AG04450 (cell line): ENCODE measurements around the gene KCNJ9. TPM values are rescaled to one million over a fixed set of nuclear protein-coding genes. Genes with fewer than 3 reads are reported as not detected.

Source experiments
- CTCF ChIA-PET: fragments of 300-600, 350-600 bp; formaldehyde crosslinking; extraction: SDS; loops from one replicate; lab custom pipeline; 2022; ENCODE audit warnings: antibody characterized with exemption, inconsistent platforms; lab: Charles Lee
- POLR2A ChIA-PET: fragments of 350-600 bp; formaldehyde crosslinking; extraction: SDS; loops from one replicate; lab custom pipeline; 2021; ENCODE audit warnings: antibody characterized with exemption, inconsistent platforms; lab: Yijun Ruan, JAX
- DNase-seq: peaks from one replicate; pipeline ENCODE4 v3.0.0-alpha.2; 2011; ENCODE audit warnings: low read depth, low spot score
- H3K27ac ChIP-seq: one replicate; pipeline ENCODE4 v1.5.1; 2012; ENCODE audit warnings: low read depth, low read length, control low read depth
- H3K27me3 ChIP-seq: one replicate; pipeline ENCODE4 v1.6.0; 2012; ENCODE audit warnings: low read length; ENCODE audit not compliant: control insufficient read depth, insufficient read depth
- H3K4me3 ChIP-seq: 2 replicates; pipeline ENCODE4 v1.5.1; 2011; ENCODE audit warnings: mild to moderate bottlenecking, low read depth, low read length, control low read depth
- H3K9me3 ChIP-seq: 2 replicates; pipeline ENCODE4 v1.5.1; 2012; ENCODE audit warnings: low read length; ENCODE audit not compliant: control insufficient read depth, insufficient read depth
- polyA plus RNA-seq: library from polyadenylated mRNA; depleted of rRNA; stranded (reverse); fragments of >200 nt; gene quantifications from 2 replicates; pipeline ENCODE4 v1.2.3, GENCODE V29; 2011
- TF ChIP-seq, protein P1 (sequence below): IDR thresholded peaks from 2 replicates; pipeline ENCODE4 v1.5.1; 2011; ENCODE audit warnings: low read depth, low read length, control low read depth, inconsistent platforms

KCNJ9 gene
- polyA plus RNA-seq, 1 experiment: not detected

DNA sequence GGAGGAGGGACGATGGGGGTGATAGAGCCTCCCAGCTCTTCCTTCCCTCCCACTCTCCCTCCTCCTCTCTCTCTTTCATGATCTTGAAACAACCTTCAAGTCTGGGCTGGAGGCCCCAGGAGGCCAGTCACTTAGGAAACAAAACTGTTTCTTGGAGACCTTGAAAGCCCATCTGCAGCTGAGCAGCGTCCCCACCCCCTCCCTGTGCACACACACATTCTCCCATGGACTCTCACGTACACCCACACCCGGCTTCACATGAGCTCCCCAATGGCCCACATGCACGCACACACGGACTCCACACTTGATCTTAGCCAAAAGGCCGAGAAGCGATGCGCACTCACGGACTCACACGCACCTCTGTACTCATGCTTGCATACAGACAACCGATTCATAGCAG, 31.0 kb downstream of the KCNJ9 start:
- Histone ChIP-seq H3K27me3 (peaks cover 32% of the 10 kb centered on the region), H3K4me3 (no peak overlapping the region), H3K27ac (no peak overlapping the region), H3K9me3 (no peaks in the 10 kb centered on the region)
- TF ChIP-seq, protein P1, sequence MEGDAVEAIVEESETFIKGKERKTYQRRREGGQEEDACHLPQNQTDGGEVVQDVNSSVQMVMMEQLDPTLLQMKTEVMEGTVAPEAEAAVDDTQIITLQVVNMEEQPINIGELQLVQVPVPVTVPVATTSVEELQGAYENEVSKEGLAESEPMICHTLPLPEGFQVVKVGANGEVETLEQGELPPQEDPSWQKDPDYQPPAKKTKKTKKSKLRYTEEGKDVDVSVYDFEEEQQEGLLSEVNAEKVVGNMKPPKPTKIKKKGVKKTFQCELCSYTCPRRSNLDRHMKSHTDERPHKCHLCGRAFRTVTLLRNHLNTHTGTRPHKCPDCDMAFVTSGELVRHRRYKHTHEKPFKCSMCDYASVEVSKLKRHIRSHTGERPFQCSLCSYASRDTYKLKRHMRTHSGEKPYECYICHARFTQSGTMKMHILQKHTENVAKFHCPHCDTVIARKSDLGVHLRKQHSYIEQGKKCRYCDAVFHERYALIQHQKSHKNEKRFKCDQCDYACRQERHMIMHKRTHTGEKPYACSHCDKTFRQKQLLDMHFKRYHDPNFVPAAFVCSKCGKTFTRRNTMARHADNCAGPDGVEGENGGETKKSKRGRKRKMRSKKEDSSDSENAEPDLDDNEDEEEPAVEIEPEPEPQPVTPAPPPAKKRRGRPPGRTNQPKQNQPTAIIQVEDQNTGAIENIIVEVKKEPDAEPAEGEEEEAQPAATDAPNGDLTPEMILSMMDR: no peak
- ChIA-PET POLR2A (no interaction called here), CTCF (interaction anchor here (1.0 to 1.4 kb wide), 2 partner anchors 107 to 139 kb away, joined by 3 to 5 read pairs; no protein-coding TSS in a partner anchor)
- no peak for DNase-seq

DNA sequence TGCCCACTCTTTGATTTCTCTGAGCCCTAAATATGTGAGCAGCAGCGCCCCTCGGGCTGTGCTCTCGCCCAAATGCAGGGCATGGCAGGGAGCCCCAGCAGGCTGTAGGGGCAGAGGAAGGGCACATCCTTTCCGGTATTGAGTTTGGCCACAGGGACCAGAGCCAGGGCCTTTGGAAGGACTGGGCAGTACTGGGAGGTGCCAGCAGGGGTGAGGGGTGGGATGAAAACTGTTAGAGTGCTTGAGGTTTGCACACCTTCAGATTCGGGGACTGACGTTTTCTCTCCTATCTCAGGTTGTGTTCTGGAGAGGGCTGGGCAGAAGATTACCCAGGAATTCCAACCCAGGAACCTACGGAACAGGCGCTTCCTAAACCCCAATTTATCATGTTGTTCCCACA, 32.1 kb downstream of the KCNJ9 start:
- ChIA-PET POLR2A (interaction anchor here (0.6 kb wide), 1 partner anchor 205 kb away, joined by 3 read pairs; no protein-coding TSS in a partner anchor), CTCF (interaction anchor here (1.4 kb wide), 1 partner anchor 13 kb away, joined by 6 read pairs; no protein-coding TSS in a partner anchor)
- Histone ChIP-seq H3K9me3 (no peaks in the 10 kb centered on the region), H3K27ac (no peak overlapping the region), H3K27me3 (peaks cover 31% of the 10 kb centered on the region), H3K4me3 (no peak overlapping the region)
- DNase-seq: no peak
- TF ChIP-seq, protein P1: peak; percentile 7; the same call in 1 of the 2 replicates

DNA sequence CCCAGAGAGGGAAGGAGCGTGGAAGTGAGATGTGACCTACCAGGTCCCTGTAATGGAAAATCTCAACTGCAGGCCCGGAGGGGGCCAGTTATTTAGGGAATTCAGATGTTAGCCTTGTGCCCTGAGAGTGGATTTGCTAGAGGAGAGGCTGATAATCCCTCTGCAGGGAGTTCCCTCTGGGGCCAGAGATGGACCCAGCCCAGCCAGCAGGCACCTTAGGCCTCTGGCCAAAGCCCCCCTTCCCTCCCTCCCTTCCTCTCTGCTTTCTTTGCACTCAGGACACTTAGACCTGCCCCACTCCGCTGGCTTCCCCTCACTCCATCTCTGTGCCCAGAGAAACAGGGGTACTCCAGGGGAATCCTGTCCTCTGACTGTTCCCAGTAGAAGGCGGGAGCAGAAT, 32.7 kb downstream of the KCNJ9 start:
- H3K27ac ChIP-seq: no peak overlapping the region
- peaks cover 31% of the 10 kb centered on the region for H3K27me3 ChIP-seq
- TF ChIP-seq, protein P1: no peak
- POLR2A ChIA-PET: no interaction called here
- DNase-seq: no peak
- H3K9me3 ChIP-seq: no peaks in the 10 kb centered on the region
- no peak overlapping the region for H3K4me3 ChIP-seq
- CTCF ChIA-PET: interaction anchor here (1.1 to 1.5 kb wide), 4 partner anchors 13 to 138 kb away, joined by 3 to 6 read pairs (median 4); no protein-coding TSS in a partner anchor

DNA sequence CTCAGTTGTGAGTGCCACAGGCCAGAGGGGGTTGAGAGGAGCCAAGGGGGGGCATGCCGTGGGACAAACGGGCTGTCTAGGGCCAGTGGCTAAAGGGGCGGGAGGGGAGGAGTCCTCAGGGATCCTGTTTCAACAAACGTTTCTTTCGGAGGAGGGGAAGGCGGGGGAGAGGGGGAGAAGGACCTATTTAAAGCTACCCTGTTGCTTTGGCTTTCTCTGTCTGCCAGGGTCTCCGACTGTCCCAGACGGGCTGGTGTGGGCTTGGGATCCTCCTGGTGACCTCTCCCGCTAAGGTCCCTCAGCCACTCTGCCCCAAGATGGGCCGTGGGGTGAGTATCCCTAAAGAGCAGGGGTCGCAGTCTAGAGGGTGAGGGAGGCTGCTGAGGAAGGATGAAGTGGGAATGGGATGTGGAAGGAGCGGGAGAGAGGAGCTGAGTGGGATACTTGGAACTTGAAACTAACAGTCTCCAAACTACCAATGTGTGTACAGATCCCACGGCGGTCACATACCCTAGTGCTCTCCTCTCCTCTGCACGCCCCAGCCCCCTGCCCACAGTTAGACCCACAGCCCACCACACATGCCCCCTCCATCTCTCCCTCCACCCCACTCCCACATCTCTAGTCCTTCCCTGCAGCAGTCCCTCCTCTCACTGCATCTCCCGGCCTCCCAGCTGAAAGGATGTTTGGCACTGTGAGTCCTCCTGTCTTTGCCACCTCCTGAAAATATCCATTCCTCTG, 34.4 kb downstream of the KCNJ9 start, which contains the start of gene ATP1A2:
Gene ATP1A2 (plus strand): TSS at position 215 of the 738 bp plus-strand sequence. CDS start 103 bp downstream, at position 318.
- Histone ChIP-seq H3K27me3 (peaks cover 35% of the 10 kb centered on the region), H3K4me3 (peak within 1 kb of the TSS; percentile 32), H3K27ac (no peak within 1 kb of the TSS), H3K9me3 (no peaks in the 10 kb centered on the region; the same call in 1 of the 2 replicates)
- ChIA-PET POLR2A (no interaction called here), CTCF (interaction anchor here (0.8 to 3.0 kb wide), 3 partner anchors 14 to 137 kb away, joined by 3 to 10 read pairs (median 3); no protein-coding TSS in a partner anchor)
- no peak for DNase-seq
- TF ChIP-seq, protein P1: no peak
